ENCODE results near the gene EPSTI1.

Gene EPSTI1

DNA sequence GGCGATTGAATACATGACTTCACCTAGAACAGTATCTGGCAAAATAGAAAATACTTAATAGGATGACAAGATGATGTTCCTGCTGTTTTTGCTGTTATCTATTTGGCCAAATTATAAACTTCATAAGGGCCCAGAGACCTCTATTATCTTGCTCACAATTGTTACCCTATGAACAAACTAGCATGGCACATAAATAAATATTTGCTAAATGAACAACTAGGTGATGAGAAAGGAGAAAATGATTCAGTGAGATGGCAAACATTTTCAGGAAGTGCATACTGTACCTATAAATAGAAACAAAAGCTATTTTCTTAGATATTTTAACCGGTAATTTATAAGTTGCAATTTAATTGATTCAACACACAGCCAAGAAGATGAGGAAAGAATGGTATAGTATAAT, 132.3 kb downstream of the EPSTI1 start:
- TF ChIP-seq, protein P1, sequence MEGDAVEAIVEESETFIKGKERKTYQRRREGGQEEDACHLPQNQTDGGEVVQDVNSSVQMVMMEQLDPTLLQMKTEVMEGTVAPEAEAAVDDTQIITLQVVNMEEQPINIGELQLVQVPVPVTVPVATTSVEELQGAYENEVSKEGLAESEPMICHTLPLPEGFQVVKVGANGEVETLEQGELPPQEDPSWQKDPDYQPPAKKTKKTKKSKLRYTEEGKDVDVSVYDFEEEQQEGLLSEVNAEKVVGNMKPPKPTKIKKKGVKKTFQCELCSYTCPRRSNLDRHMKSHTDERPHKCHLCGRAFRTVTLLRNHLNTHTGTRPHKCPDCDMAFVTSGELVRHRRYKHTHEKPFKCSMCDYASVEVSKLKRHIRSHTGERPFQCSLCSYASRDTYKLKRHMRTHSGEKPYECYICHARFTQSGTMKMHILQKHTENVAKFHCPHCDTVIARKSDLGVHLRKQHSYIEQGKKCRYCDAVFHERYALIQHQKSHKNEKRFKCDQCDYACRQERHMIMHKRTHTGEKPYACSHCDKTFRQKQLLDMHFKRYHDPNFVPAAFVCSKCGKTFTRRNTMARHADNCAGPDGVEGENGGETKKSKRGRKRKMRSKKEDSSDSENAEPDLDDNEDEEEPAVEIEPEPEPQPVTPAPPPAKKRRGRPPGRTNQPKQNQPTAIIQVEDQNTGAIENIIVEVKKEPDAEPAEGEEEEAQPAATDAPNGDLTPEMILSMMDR (conservative IDR thresholded peaks at IDR 0.05): no peak
- peak overlapping the region; percentile 89 for H3K27ac ChIP-seq

GRCh38 chr13:42855410-42855809, 136.6 kb downstream of the EPSTI1 start:
- TF ChIP-seq, protein P1 (conservative IDR thresholded peaks at IDR 0.05): no peak
- no peak overlapping the region for H3K27ac ChIP-seq

DNA sequence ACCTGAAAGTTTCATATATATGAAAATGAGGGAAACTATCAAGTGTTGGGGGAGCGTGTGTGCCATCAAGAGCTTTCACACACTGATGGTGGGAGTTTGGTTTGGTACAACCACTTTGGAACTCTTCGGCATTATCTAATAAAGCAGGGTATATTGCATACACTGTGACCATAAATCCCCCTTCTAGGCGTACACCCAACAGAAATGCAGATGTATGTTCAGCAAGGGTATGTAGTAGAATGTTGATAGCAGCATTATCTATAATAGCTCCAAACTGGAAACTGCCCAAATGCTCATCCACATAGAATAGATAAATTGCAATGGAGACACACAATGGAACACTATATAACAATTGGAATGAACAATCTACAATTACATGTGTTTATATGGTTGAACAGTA, 139.9 kb downstream of the EPSTI1 start:
- TF ChIP-seq, protein P1 (conservative IDR thresholded peaks at IDR 0.05): no peak
- no peak overlapping the region for H3K27ac ChIP-seq

- no peak overlapping the region for H3K27ac ChIP-seq
- TF ChIP-seq, protein P1 (conservative IDR thresholded peaks at IDR 0.05): no peak
These were observed 142.8 kb downstream of the EPSTI1 start for GRCh38 chr13:42849200-42849599.

GRCh38 chr13:42847891-42848663, 144.0 kb downstream of the EPSTI1 start:
- no peak overlapping the region for H3K27ac ChIP-seq
- TF ChIP-seq, protein P1 (conservative IDR thresholded peaks at IDR 0.05): no peak

DNA sequence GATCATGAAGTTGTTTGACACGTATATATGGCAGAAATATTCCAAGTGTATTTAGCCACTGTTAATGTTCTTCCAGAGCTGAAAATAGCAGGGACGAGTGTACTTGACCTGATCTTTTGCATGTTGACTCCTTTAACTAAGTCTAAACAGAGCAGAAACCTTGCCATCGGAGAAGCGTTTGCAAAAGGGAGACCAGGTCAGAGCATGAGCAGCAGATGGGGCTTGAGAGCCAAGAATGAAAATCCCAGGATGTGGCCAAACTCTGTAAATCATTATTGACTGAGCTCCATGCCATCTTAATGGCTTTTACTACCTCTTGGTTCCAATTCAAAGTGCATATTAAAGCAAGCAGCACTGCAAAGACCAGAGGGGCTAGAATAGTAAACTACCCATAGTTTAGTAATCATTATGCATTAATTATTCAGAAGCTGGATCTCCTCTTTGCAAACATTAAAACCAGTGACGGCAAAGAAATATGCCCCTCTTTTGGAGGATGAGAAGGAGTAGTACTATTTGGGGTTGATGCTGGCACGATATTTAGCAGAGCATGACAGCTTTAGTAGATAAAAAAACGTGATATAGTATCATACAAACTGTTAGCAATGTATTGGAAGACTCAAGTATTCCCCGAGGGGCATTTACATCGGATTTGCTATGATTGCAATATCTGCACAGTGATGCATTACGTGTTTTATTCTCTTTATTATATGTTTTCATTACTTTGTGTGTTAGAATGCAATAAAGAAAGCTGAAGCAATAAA, 154.9 kb downstream of the EPSTI1 start:
- TF ChIP-seq, protein P1 (conservative IDR thresholded peaks at IDR 0.05): peak; percentile 76
- peak overlapping the region; percentile 55 for H3K27ac ChIP-seq

Measured in VCaP (cell line).